AG04449 (cell line): ENCODE results near the gene DCBLD2.
"Not testable (repeated sequence)": the region's sequence is repeated elsewhere in the genome, so short reads cannot be mapped to it uniquely, and the experiment has no call there.

Experiments
- CTCF ChIA-PET: fragments of 350-600 bp; formaldehyde crosslinking; extraction: SDS; loops from one replicate; lab custom pipeline; 2021; ENCODE audit warnings: antibody characterized with exemption; lab: Yijun Ruan, JAX
- POLR2A ChIA-PET: fragments of 400-600, 350-600 bp; formaldehyde crosslinking; extraction: SDS; loops from one replicate; lab custom pipeline; 2020; ENCODE audit warnings: antibody characterized with exemption, inconsistent platforms; lab: Yijun Ruan, JAX
- DNase-seq: peaks from one replicate; pipeline ENCODE4 v3.0.0-alpha.2; 2010; ENCODE audit warnings: low read depth, low spot score
- H3K4me3 ChIP-seq: 2 replicates; pipeline ENCODE4 v1.5.1; 2011; ENCODE audit warnings: low read depth, mild to moderate bottlenecking, control low read depth, low read length
- CTCF ChIP-seq: IDR thresholded peaks from one replicate; pipeline ENCODE4 v1.5.1; 2011; ENCODE audit warnings: mild to moderate bottlenecking, moderate library complexity, low read length, control low read depth, inconsistent platforms; ENCODE audit not compliant: insufficient read depth; ENCODE audit errors: missing control alignments

Gene DCBLD2

GRCh38 chr3:98846101-98846500, 55.4 kb downstream of the DCBLD2 start:
- POLR2A ChIA-PET: interaction anchor here (1.2 kb wide), 1 partner anchor 8 kb away, joined by 3 read pairs; no protein-coding TSS in a partner anchor
- peak; percentile 16 for DNase-seq
- no peak for TF ChIP-seq CTCF
- no peak overlapping the region for H3K4me3 ChIP-seq
- CTCF ChIA-PET: interaction anchor here (1.1 to 2.3 kb wide), 4 partner anchors 7 to 148 kb away, joined by 3 to 9 read pairs (median 5); no protein-coding TSS in a partner anchor

GRCh38 chr3:98843266-98843959, 58.1 kb downstream of the DCBLD2 start:
- no peak for TF ChIP-seq CTCF
- POLR2A ChIA-PET: no interaction called here
- no peak overlapping the region for H3K4me3 ChIP-seq
- CTCF ChIA-PET: interaction anchor here (1.3 kb wide), 1 partner anchor 13 kb away, joined by 5 read pairs; no protein-coding TSS in a partner anchor
- no peak for DNase-seq

GRCh38 chr3:98839846-98840245, 61.6 kb downstream of the DCBLD2 start:
- ChIA-PET POLR2A (interaction anchor here (0.7 kb wide), 1 partner anchor 154 kb away, joined by 5 read pairs; no protein-coding TSS in a partner anchor), CTCF (interaction anchor here (0.9 to 1.5 kb wide), 3 partner anchors 22 to 154 kb away, joined by 3 to 5 read pairs (median 3); no protein-coding TSS in a partner anchor)
- no peak for DNase-seq
- no peak for TF ChIP-seq CTCF
- H3K4me3 ChIP-seq: no peak overlapping the region

GRCh38 chr3:98831060-98831459, 70.4 kb downstream of the DCBLD2 start:
- CTCF ChIA-PET: interaction anchor here (1.0 to 2.4 kb wide), 4 partner anchors 12 to 163 kb away, joined by 5 to 12 read pairs (median 6); no protein-coding TSS in a partner anchor
- POLR2A ChIA-PET: interaction anchor here (0.7 kb wide), 1 partner anchor 11 kb away, joined by 3 read pairs; no protein-coding TSS in a partner anchor

GRCh38 chr3:98829246-98829832, 72.2 kb downstream of the DCBLD2 start:
- ChIA-PET CTCF (interaction anchor here (1.0 to 2.4 kb wide), 4 partner anchors 12 to 162 kb away, joined by 3 to 12 read pairs (median 6); no protein-coding TSS in a partner anchor), POLR2A (no interaction called here)
- no peak overlapping the region for H3K4me3 ChIP-seq
- no peak for TF ChIP-seq CTCF
- DNase-seq: no peak

More at GRCh38 chr3:98831060-98831459, 70.4 kb downstream of the DCBLD2 start:
- not testable (repeated sequence) for DNase-seq, H3K4me3 ChIP-seq

- no peak overlapping the region for H3K4me3 ChIP-seq
- CTCF ChIA-PET: interaction anchor here (1.2 to 9.1 kb wide), 4 partner anchors 10 to 346 kb away, joined by 3 to 128 read pairs (median 12); no protein-coding TSS in a partner anchor
- TF ChIP-seq CTCF: no peak
- POLR2A ChIA-PET: no interaction called here
- no peak for DNase-seq
Measured at GRCh38 chr3:98827221-98827920, 74.1 kb downstream of the DCBLD2 start.
